ENCODE data around the gene UBE2J2. TPM values are rescaled to one million over a fixed set of nuclear protein-coding genes. Genes with fewer than 3 reads are reported as not detected.
"Not testable (repeated sequence)": the region's sequence is repeated elsewhere in the genome, so short reads cannot be mapped to it uniquely, and the experiment has no call there.

Gene UBE2J2
- total RNA-seq, 1 donor from 2014 or later, result 32.9 TPM

DNA sequence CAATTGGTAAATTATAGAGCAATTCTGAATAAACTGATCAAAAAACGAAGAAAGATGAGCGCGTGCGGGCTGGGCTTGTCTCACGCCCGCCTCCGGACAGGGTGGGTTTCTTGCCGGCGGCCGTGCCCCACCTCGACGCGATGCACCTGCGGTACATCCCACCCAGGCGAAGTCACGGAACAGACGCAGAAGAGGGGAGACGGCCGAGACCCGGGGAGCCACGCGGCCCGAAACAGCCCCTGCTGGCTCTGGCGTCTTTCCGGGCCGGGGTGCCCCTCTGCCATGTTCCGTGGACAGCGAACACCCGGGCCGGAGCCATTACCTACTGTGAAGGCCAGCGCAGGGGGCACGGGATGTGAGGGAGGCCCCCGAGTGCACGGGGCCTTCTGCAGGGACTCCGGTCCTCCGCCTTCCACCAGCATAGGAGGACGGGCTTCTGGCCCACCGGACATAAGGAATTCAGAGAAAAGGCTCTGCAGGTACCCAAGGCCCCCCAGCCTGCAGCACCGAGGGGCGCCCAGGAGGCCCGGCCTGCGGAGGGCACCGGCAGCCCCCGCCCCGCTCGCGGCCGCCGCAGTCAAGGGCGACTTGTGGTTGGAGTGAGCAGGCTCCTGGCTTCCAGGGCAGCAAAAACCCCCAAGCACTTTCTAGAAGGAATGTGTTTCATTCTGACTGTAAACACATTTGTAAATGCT, 19.5 kb downstream of the UBE2J2 start:
- Histone ChIP-seq H3K79me2 (ENCODE audit: low read depth) (no peaks in the 10 kb centered on the region), H3K9me3 (ENCODE audit: low read depth) (no peaks in the 10 kb centered on the region), H3K27ac (no peak overlapping the region), H3K4me1 (no peaks in the 10 kb centered on the region), H3F3A (ENCODE audit: low read depth) (peaks cover 8% of the 10 kb centered on the region), H3K36me3 (no peaks in the 10 kb centered on the region), H2AFZ (replicated peaks) (no peak overlapping the region), H3K27me3 (no peaks in the 10 kb centered on the region), H4K20me1 (ENCODE audit: low read depth) (peaks cover 14% of the 10 kb centered on the region), H3K4me2 (no peak overlapping the region), H3K4me3 (no peak overlapping the region), H3K9ac (no peak overlapping the region)
- TF ChIP-seq, protein P1, sequence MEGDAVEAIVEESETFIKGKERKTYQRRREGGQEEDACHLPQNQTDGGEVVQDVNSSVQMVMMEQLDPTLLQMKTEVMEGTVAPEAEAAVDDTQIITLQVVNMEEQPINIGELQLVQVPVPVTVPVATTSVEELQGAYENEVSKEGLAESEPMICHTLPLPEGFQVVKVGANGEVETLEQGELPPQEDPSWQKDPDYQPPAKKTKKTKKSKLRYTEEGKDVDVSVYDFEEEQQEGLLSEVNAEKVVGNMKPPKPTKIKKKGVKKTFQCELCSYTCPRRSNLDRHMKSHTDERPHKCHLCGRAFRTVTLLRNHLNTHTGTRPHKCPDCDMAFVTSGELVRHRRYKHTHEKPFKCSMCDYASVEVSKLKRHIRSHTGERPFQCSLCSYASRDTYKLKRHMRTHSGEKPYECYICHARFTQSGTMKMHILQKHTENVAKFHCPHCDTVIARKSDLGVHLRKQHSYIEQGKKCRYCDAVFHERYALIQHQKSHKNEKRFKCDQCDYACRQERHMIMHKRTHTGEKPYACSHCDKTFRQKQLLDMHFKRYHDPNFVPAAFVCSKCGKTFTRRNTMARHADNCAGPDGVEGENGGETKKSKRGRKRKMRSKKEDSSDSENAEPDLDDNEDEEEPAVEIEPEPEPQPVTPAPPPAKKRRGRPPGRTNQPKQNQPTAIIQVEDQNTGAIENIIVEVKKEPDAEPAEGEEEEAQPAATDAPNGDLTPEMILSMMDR (IDR thresholded peaks at IDR 0.05), result no peak
- TF ChIP-seq EZH2 (IDR thresholded peaks at IDR 0.05) (no peak), EZH2phosphoT487 (IDR thresholded peaks at IDR 0.05) (no peak)
- Mint-ChIP-seq H3K36me3 (peaks cover 14% of the 10 kb centered on the region), H3K4me3 (no peak overlapping the region), H3K4me1 (no peaks in the 10 kb centered on the region), H3K27me3 (ENCODE audit: insufficient read depth, low read depth) (peaks cover 2% of the 10 kb centered on the region), H3K9me3 (no peaks in the 10 kb centered on the region), H3K27ac (no peak overlapping the region)
- DNase-seq (ENCODE audit: low spot score), result no peak

DNA sequence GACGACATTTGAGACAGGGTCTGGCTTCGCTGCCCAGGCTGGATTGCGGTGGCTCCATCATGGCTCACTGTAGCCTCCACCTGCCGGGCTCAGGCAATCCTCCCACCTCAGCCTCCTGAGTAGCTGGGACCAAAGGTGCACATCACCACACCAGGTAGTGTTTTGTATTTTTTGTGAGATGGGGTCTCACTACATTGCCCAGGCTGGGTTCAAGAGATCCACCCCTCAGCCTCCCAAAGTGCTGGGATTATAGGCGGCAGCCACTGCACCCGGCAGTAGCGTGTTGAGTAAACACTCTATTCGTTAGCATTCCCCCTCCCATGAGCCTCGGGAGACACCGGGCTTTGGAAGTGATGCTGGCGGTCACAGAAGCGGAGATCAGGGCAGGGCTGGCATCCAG, 20.3 kb downstream of the UBE2J2 start:
- H3K4me1 ChIP-seq, result no peaks in the 10 kb centered on the region
- DNase-seq (ENCODE audit: low spot score), result no peak
- Mint-ChIP-seq H3K4me3 (no peak overlapping the region), H3K9me3 (no peaks in the 10 kb centered on the region), H3K4me1 (no peaks in the 10 kb centered on the region), H3K27me3 (ENCODE audit: insufficient read depth, low read depth) (peaks cover 2% of the 10 kb centered on the region), H3K27ac (no peak overlapping the region), H3K36me3 (peaks cover 14% of the 10 kb centered on the region)
- H3K36me3 ChIP-seq, result no peaks in the 10 kb centered on the region
- no peak overlapping the region for H3K9ac ChIP-seq
- no peak overlapping the region for H3K4me3 ChIP-seq
- no peaks in the 10 kb centered on the region for H3K79me2 ChIP-seq (ENCODE audit: low read depth)
- no peak overlapping the region for H2AFZ ChIP-seq (replicated peaks)
- H3K4me2 ChIP-seq, result no peak overlapping the region
- H3K27me3 ChIP-seq, result peaks cover 1% of the 10 kb centered on the region
- H4K20me1 ChIP-seq (ENCODE audit: low read depth), result peaks cover 8% of the 10 kb centered on the region
- no peak overlapping the region for H3K27ac ChIP-seq
- H3K9me3 ChIP-seq (ENCODE audit: low read depth), result no peaks in the 10 kb centered on the region
- H3F3A ChIP-seq (ENCODE audit: low read depth), result peaks cover 8% of the 10 kb centered on the region
- TF ChIP-seq, protein P1 (IDR thresholded peaks at IDR 0.05), result no peak
- TF ChIP-seq EZH2 (IDR thresholded peaks at IDR 0.05) (no peak), EZH2phosphoT487 (IDR thresholded peaks at IDR 0.05) (no peak)

DNA sequence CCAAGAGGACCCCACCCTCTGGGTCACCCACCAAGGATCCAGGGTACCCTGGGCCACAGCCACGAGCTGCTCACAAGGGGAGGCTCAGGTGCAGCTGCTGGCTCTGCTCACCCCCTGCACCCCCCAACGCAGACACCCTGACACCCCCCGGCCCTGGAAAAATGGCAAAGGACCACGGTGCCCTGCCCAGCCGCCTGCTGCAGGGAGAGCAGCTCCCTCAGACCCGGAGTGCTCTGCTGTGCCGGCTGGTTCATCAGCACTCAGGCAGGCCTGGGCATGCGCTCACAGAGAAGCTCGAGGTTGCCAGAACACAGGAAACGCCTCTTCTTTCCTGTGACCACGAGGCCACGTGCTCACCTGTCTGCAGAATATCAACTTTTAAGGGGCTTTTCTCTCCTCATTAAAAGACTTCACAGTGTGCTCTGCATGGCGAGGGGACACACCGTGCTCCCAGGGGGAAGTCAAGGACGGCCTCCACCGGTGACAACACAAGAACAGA, 22.8 kb downstream of the UBE2J2 start:
- no peak for DNase-seq (ENCODE audit: low spot score)
- peaks cover 26% of the 10 kb centered on the region for H3K27me3 ChIP-seq
- H3K79me2 ChIP-seq (ENCODE audit: low read depth), result no peaks in the 10 kb centered on the region
- H3K4me1 ChIP-seq, result peaks cover 5% of the 10 kb centered on the region
- no peaks in the 10 kb centered on the region for H3K36me3 ChIP-seq
- no peak overlapping the region for H3K4me2 ChIP-seq
- H3K27me3 Mint-ChIP-seq (ENCODE audit: insufficient read depth, low read depth), result peaks cover 5% of the 10 kb centered on the region
- peaks cover 8% of the 10 kb centered on the region for H3F3A ChIP-seq (ENCODE audit: low read depth)
- no peak overlapping the region for H3K4me3 ChIP-seq
- no peaks in the 10 kb centered on the region for H3K9me3 Mint-ChIP-seq
- no peak overlapping the region for H3K4me3 Mint-ChIP-seq
- no peak overlapping the region for H3K27ac ChIP-seq
- no peak overlapping the region for H3K9ac ChIP-seq
- peak overlapping the region; percentile 79 for H3K27ac Mint-ChIP-seq
- no peaks in the 10 kb centered on the region for H3K9me3 ChIP-seq (ENCODE audit: low read depth)
- TF ChIP-seq EZH2 (IDR thresholded peaks at IDR 0.05) (no peak), EZH2phosphoT487 (IDR thresholded peaks at IDR 0.05) (no peak)
- TF ChIP-seq, protein P1 (IDR thresholded peaks at IDR 0.05), result no peak
- peaks cover 15% of the 10 kb centered on the region for H4K20me1 ChIP-seq (ENCODE audit: low read depth)
- H2AFZ ChIP-seq (replicated peaks), result no peak overlapping the region
- H3K36me3 Mint-ChIP-seq, result peaks cover 9% of the 10 kb centered on the region
- no peaks in the 10 kb centered on the region for H3K4me1 Mint-ChIP-seq

DNA sequence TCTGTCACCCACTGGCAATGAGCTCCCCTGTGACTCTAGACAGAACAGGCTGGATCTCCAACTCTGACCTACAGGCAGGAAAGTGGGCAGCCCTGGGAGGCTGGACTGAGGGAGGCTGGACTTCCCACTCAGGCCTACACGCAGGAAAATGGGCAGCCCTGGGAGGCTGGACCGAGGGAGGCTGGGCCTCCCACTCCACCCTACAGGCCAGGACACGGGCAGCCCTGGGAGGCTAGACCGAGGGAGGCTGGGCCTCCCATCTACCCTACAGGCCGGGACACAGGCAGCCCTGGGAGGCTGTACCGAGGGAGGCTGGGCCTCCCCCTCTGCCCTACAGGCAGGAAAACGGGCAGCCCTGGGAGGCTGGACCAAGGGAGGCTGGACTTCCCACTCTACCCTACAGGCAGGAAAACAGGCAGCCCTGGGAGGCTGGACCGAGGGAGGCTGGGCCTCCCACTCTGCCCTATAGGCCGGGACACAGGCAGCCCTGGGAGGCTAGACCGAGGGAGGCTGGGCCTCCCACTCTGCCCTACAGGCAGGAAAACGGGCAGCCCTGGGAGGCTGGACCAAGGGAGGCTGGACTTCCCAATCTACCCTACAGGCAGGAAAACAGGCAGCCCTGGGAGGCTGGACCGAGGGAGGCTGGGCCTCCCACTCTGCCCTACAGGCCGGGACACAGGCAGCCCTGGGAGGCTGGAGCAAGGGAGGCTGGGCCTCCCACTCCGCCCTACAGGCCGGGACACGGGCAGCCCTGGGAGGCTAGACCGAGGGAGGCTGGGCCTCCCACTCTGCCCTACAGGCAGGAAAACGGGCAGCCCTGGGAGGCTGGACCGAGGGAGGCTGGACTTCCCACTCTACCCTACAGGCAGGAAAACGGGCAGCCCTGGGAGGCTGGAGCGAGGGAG, 25.4 kb downstream of the UBE2J2 start:
- not testable (repeated sequence) for H3K27ac Mint-ChIP-seq; H3K4me1 Mint-ChIP-seq; DNase-seq (ENCODE audit: low spot score); H3K79me2 ChIP-seq (ENCODE audit: low read depth); H3K4me3 ChIP-seq; H2AFZ ChIP-seq (replicated peaks); H3K27me3 Mint-ChIP-seq (ENCODE audit: insufficient read depth, low read depth); H3K27ac ChIP-seq; H3K4me3 Mint-ChIP-seq; H3K4me1 ChIP-seq; H3K36me3 ChIP-seq; H3K4me2 ChIP-seq; H3K9me3 Mint-ChIP-seq; H3K9me3 ChIP-seq (ENCODE audit: low read depth); H3K36me3 Mint-ChIP-seq; H3K9ac ChIP-seq
- peaks cover 30% of the 10 kb centered on the region for H3K27me3 ChIP-seq
- peaks cover 19% of the 10 kb centered on the region for H4K20me1 ChIP-seq (ENCODE audit: low read depth)
- peaks cover 12% of the 10 kb centered on the region for H3F3A ChIP-seq (ENCODE audit: low read depth)
